Activated T-helper 1 cell treated with Interleukin-2 at 50 U/mL for 16 hours (primary cell): Measurements from ENCODE around the gene IGSF6.

ENCODE experiments used
- DNase-seq: peaks from one replicate; pipeline ENCODE4 v3.0.0-alpha.2; 2020; ENCODE audit warnings: low read depth

Gene IGSF6

GRCh38 chr16:21600031-21600773, 52.2 kb downstream of the IGSF6 start:
- DNase-seq: no peak

- DNase-seq: peak; percentile 94
Measured at GRCh38 chr16:21599122-21600030, 53.0 kb downstream of the IGSF6 start, which contains the start of gene METTL9. Gene METTL9 (plus strand): TSS chr16:21599577. CDS start chr16:21599734, 157 bp downstream.

- no peak for DNase-seq
Measured at GRCh38 chr16:21598701-21599121, 53.7 kb downstream of the IGSF6 start.

GRCh38 chr16:21598206-21598605, 54.2 kb downstream of the IGSF6 start:
- no peak for DNase-seq

- no peak for DNase-seq
Measured at GRCh38 chr16:21597561-21598030, 54.8 kb downstream of the IGSF6 start.

- DNase-seq: no peak
Measured at GRCh38 chr16:21593530-21594289, 58.7 kb downstream of the IGSF6 start.

- no peak for DNase-seq
Measured at GRCh38 chr16:21592191-21592590, 60.2 kb downstream of the IGSF6 start.

GRCh38 chr16:21590796-21591195, 61.6 kb downstream of the IGSF6 start:
- DNase-seq: no peak

GRCh38 chr16:21590287-21590686, 62.1 kb downstream of the IGSF6 start:
- no peak for DNase-seq

- no peak for DNase-seq
Measured at GRCh38 chr16:21589551-21589950, 62.9 kb downstream of the IGSF6 start.
